Calu3 (cell line): ENCODE results near the gene TOM1L2. TPM values are rescaled to one million over a fixed set of nuclear protein-coding genes. Genes with fewer than 3 reads are reported as not detected.

Source experiments
- BruUV-seq: library from RNA; stranded (reverse); fragments of 400-500 nt; replicated peaks from 2 replicates; lab custom pipeline; 2021; lab: Mats Ljungman, UMichigan
- CTCF ChIA-PET: fragments of 300-600 bp; sonication (Branson Sonifier 250); formaldehyde crosslinking; loops from one replicate; lab custom pipeline; 2022; ENCODE audit warnings: antibody characterized with exemption; lab: Charles Lee
- DNase-seq: peaks from one replicate; pipeline ENCODE4 v3.0.0; 2022
- H3K27ac Mint-ChIP-seq: one replicate; pipeline ENCODE4 v1.8.0; 2022; ENCODE audit warnings: mixed read lengths; ENCODE audit not compliant: unreplicated experiment
- H3K27me3 Mint-ChIP-seq: one replicate; pipeline ENCODE4 v1.8.0; 2022; ENCODE audit warnings: mixed read lengths; ENCODE audit not compliant: unreplicated experiment
- H3K36me3 Mint-ChIP-seq: one replicate; pipeline ENCODE4 v1.8.0; 2022; ENCODE audit warnings: mild to moderate bottlenecking, moderate library complexity, mixed read lengths; ENCODE audit not compliant: insufficient read depth, unreplicated experiment
- H3K4me1 Mint-ChIP-seq: one replicate; pipeline ENCODE4 v1.8.0; 2022; ENCODE audit warnings: mild to moderate bottlenecking, low read depth, mixed read lengths; ENCODE audit not compliant: unreplicated experiment
- H3K4me3 Mint-ChIP-seq: one replicate; pipeline ENCODE4 v1.8.0; 2022; ENCODE audit warnings: mild to moderate bottlenecking, low read depth, moderate library complexity, mixed read lengths; ENCODE audit not compliant: unreplicated experiment
- H3K9me3 Mint-ChIP-seq: one replicate; pipeline ENCODE4 v1.8.0; 2022; ENCODE audit warnings: low read depth, mixed read lengths; ENCODE audit not compliant: unreplicated experiment
- intact Hi-C: fragments of 100-400 bp; cut with micrococcal nuclease; formaldehyde crosslinking; loops from one replicate; pipeline ENCODE4 v1.10.0; 2022; ENCODE audit not compliant: unreplicated experiment
- total RNA-seq: library from RNA; stranded (reverse); gene quantifications from 2 replicates; pipeline ENCODE4 v1.2.3, GENCODE V29; 2022
- TF ChIP-seq, protein P1 (sequence below): fragments of 200-600 bp; IDR thresholded peaks from one replicate; pipeline ENCODE4 v1.8.0; 2022; ENCODE audit warnings: antibody characterized with exemption; ENCODE audit not compliant: unreplicated experiment

TOM1L2 gene
- total RNA-seq, 1 experiment from 2014 or later: 20.1 TPM

- DNase-seq: no peak
- TF ChIP-seq, protein P1, sequence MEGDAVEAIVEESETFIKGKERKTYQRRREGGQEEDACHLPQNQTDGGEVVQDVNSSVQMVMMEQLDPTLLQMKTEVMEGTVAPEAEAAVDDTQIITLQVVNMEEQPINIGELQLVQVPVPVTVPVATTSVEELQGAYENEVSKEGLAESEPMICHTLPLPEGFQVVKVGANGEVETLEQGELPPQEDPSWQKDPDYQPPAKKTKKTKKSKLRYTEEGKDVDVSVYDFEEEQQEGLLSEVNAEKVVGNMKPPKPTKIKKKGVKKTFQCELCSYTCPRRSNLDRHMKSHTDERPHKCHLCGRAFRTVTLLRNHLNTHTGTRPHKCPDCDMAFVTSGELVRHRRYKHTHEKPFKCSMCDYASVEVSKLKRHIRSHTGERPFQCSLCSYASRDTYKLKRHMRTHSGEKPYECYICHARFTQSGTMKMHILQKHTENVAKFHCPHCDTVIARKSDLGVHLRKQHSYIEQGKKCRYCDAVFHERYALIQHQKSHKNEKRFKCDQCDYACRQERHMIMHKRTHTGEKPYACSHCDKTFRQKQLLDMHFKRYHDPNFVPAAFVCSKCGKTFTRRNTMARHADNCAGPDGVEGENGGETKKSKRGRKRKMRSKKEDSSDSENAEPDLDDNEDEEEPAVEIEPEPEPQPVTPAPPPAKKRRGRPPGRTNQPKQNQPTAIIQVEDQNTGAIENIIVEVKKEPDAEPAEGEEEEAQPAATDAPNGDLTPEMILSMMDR: no peak
- Mint-ChIP-seq H3K36me3 (peaks cover 4% of the 10 kb centered on the region), H3K9me3 (no peaks in the 10 kb centered on the region), H3K4me3 (no peak overlapping the region), H3K4me1 (no peaks in the 10 kb centered on the region), H3K27ac (no peak overlapping the region), H3K27me3 (peaks cover 10% of the 10 kb centered on the region)
- intact Hi-C loops: no loop called here
- CTCF ChIA-PET: no interaction called here
- no TSS peak for BruUV-seq
These were observed 6.6 kb upstream of the TOM1L2 start for GRCh38 chr17:17978481-17979424.

- TF ChIP-seq, protein P1: no peak
- H3K36me3 Mint-ChIP-seq: peaks cover 16% of the 10 kb centered on the region
- no peaks in the 10 kb centered on the region for H3K4me1 Mint-ChIP-seq
- H3K27me3 Mint-ChIP-seq: peaks cover 10% of the 10 kb centered on the region
- H3K4me3 Mint-ChIP-seq: no peak overlapping the region
- H3K27ac Mint-ChIP-seq: no peak overlapping the region
- no TSS peak for BruUV-seq
- no peaks in the 10 kb centered on the region for H3K9me3 Mint-ChIP-seq
- CTCF ChIA-PET: no interaction called here
- no peak for DNase-seq
- intact Hi-C loops: no loop called here
These were observed 4.9 kb upstream of the TOM1L2 start for GRCh38 chr17:17976931-17977570.

DNA sequence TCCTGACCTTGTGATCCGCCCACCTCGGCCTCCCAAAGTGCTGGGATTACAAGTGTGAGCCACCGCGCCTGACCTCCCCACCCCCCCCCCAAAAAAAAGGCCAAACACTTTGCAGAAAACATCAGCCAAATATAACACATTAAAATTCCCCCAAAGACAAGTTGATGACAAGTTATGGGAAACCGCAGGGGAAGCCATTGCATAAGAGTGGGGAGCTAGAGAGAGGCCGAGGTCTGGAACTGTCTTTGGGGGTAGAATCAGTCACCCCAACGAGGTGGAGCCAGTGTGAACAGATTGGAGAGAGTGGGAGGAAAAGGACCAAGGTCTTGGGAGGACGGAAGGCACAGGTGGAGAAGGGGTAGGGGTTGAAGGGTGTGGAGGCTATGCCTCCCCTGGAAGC is 3.2 kb upstream of the TOM1L2 start:
- no peak for DNase-seq
- TF ChIP-seq, protein P1: no peak
- Mint-ChIP-seq H3K36me3 (peaks cover 23% of the 10 kb centered on the region), H3K4me3 (no peak overlapping the region), H3K9me3 (no peaks in the 10 kb centered on the region), H3K27me3 (peaks cover 10% of the 10 kb centered on the region), H3K27ac (no peak overlapping the region), H3K4me1 (peaks cover 9% of the 10 kb centered on the region)
- BruUV-seq: no TSS peak
- intact Hi-C loops: no loop called here
- CTCF ChIA-PET: no interaction called here

DNA sequence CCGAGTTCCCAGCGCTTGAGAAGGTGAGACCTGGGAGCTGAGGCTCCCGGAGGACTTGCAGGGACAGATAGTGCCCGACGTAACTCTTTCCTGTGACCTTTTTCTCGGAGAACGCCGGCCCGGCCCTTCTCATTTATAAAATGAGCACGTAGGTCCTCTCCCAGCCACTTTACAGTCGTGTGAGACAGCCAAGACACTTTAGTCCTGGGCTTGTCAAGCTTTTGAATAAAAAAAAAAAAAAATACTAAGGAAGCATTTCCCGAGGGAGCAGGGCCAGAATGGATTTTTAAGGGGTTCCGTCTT is 703 bp upstream of the TOM1L2 start:
- TF ChIP-seq, protein P1: no peak
- Mint-ChIP-seq H3K4me1 (peaks cover 16% of the 10 kb centered on the region), H3K9me3 (no peaks in the 10 kb centered on the region), H3K27me3 (peaks cover 10% of the 10 kb centered on the region), H3K27ac (peak overlapping the region; percentile 93), H3K36me3 (peaks cover 23% of the 10 kb centered on the region), H3K4me3 (peak overlapping the region; percentile 86)
- CTCF ChIA-PET: interaction anchor here (0.9 to 1.2 kb wide), 3 partner anchors 14 to 82 kb away, joined by 4 to 7 read pairs (median 5); no protein-coding TSS in a partner anchor
- BruUV-seq: no TSS peak
- intact Hi-C loops: no loop called here
- no peak for DNase-seq
